WI38 (cell line): ENCODE data around the gene NACC2.

Experiments used
- H3K4me3 ChIP-seq: 2 replicates; pipeline ENCODE4 v1.5.1; 2011; ENCODE audit warnings: low read depth, mild to moderate bottlenecking, control low read depth, low read length
- CTCF ChIP-seq: IDR thresholded peaks from 2 replicates; pipeline ENCODE4 v1.5.1; 2012; ENCODE audit warnings: low read depth, mild to moderate bottlenecking, control low read depth, low read length

Gene NACC2

GRCh38 chr9:135993765-135994500 lies 101.2 kb downstream of the NACC2 start:
- no peak overlapping the region for H3K4me3 ChIP-seq
- no peak for TF ChIP-seq CTCF

- no peak overlapping the region for H3K4me3 ChIP-seq
- no peak for TF ChIP-seq CTCF
These were observed 101.7 kb downstream of the NACC2 start for GRCh38 chr9:135993409-135993742.

- no peak for TF ChIP-seq CTCF
- H3K4me3 ChIP-seq: peak overlapping the region; percentile 46
These were observed 102.3 kb downstream of the NACC2 start for GRCh38 chr9:135992486-135993408.

- H3K4me3 ChIP-seq: no peak overlapping the region
- no peak for TF ChIP-seq CTCF
These were observed 103.3 kb downstream of the NACC2 start for GRCh38 chr9:135991771-135992170.

- no peak for TF ChIP-seq CTCF
- H3K4me3 ChIP-seq: no peak overlapping the region
These were observed 104.3 kb downstream of the NACC2 start for GRCh38 chr9:135990468-135991429.

GRCh38 chr9:135989722-135990467 lies 105.2 kb downstream of the NACC2 start:
- no peak for TF ChIP-seq CTCF
- no peak overlapping the region for H3K4me3 ChIP-seq
